ENCODE measurements around the gene OR1K1. TPM values are rescaled to one million over a fixed set of nuclear protein-coding genes. Genes with fewer than 3 reads are reported as not detected.
"Not testable (repeated sequence)": the region's sequence is repeated elsewhere in the genome, so short reads cannot be mapped to it uniquely, and the experiment has no call there.

OR1K1 gene
- total RNA-seq, 2 donors from 2014 or later: not detected

GRCh38 chr9:122835313-122835731 is 35.4 kb downstream of the OR1K1 start:
- Histone ChIP-seq H3K4me3 (no peak overlapping the region), H3K27me3 (no peaks in the 10 kb centered on the region), H3K27ac (no peak overlapping the region), H3K4me1 (no peaks in the 10 kb centered on the region), H3K36me3 (no peaks in the 10 kb centered on the region), H3K9me3 (no peaks in the 10 kb centered on the region), H3K9ac (ENCODE audit: low read depth in 2 of 2, low read length in 2 of 2) (no peak overlapping the region)
- DNase-seq: no peak
- intact Hi-C loops (cut with DNase I): no loop called here
- TF ChIP-seq CTCF (IDR thresholded peaks at IDR 0.05): no peak

DNA sequence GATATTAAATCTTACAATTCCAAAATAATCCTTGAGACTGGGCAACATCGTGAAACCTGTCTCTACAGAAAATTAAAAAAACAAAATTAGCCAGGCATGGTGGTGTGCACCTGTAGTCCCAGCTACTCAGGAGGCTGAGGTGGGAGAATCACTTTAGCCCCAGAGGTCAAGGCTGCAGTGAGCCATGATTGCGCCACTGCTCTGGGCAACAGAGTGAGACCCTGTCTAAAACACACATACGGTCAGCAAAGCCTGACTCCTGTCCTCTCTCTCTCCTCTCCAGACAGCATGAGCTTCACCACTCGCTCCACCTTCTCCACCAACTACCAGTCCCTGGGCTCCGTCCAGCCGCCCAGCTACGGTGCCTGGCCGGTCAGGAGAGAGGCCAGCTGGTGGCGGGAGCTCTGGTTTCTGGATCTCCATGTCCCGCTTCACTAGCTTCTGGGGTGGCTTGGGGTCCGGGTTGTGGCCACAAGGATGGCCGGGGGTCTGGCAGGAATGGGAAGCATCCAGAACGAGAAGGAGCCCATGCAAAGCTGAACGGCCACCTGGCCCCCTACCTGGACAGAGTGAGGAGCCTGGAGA is 37.4 kb downstream of the OR1K1 start:
- Histone ChIP-seq H3K27me3 (no peaks in the 10 kb centered on the region), H3K9ac (ENCODE audit: low read depth in 2 of 2, low read length in 2 of 2) (no peak overlapping the region), H3K4me3 (no peak overlapping the region), H3K9me3 (no peaks in the 10 kb centered on the region), H3K36me3 (no peaks in the 10 kb centered on the region), H3K4me1 (no peaks in the 10 kb centered on the region), H3K27ac (no peak overlapping the region)
- no peak for TF ChIP-seq CTCF (IDR thresholded peaks at IDR 0.05)
- intact Hi-C loops (cut with DNase I): no loop called here
- no peak for DNase-seq

DNA sequence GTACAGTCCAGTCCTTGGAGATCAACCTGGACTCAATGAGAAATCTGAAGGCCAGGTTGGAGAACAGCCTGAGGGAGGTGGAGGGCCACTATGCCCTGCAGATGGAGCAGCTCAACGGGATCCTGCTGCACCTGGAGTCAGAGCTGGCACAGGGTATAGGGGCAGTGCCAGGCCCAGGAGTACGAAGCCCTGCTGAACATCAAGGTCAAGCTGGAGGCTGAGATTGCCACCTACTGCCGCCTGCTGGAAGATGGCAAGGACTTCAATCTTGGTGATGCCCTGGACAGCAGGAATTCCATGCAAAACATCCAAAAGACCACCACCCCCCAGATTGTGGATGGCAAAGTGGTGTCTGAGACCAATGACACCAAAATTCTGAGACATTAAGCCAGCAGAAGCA is 38.5 kb downstream of the OR1K1 start:
- H3K9ac ChIP-seq (ENCODE audit: low read depth in 2 of 2, low read length in 2 of 2); intact Hi-C loops (cut with DNase I); H3K9me3 ChIP-seq; H3K36me3 ChIP-seq; H3K4me3 ChIP-seq; DNase-seq; H3K27ac ChIP-seq; H3K27me3 ChIP-seq; H3K4me1 ChIP-seq: not testable (repeated sequence)

DNA sequence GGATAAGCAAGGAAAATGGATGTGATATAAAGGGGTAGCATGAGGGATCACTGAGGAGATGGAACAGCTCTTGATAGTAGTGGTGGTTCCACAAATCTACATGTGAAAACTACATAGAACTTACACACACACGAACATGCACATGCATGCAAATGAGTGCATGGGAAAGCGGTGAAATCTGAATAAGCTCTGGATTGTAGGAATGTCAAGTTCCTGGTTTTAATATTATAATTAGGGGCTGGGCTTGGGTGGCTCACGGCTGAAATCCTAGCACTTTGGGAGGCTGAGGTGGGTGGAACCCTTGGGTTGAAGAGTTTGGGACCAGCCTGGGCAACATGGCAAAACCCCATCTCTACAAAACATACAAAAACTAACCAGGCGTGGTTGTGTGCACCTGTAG is 41.6 kb downstream of the OR1K1 start:
- Histone ChIP-seq H3K4me3 (no peak overlapping the region), H3K27me3 (no peaks in the 10 kb centered on the region), H3K9me3 (no peaks in the 10 kb centered on the region), H3K4me1 (no peaks in the 10 kb centered on the region), H3K9ac (ENCODE audit: low read depth in 2 of 2, low read length in 2 of 2) (no peak overlapping the region), H3K27ac (no peak overlapping the region), H3K36me3 (no peaks in the 10 kb centered on the region)
- TF ChIP-seq CTCF (IDR thresholded peaks at IDR 0.05): no peak
- intact Hi-C loops (cut with DNase I): no loop called here
- no peak for DNase-seq

GRCh38 chr9:122844137-122844536 is 44.2 kb downstream of the OR1K1 start:
- H3K4me3 ChIP-seq: no peak overlapping the region
- TF ChIP-seq CTCF (IDR thresholded peaks at IDR 0.05): no peak
- intact Hi-C loops (cut with DNase I): no loop called here
- no peaks in the 10 kb centered on the region for H3K9me3 ChIP-seq
- peaks cover 5% of the 10 kb centered on the region for H3K36me3 ChIP-seq
- no peak overlapping the region for H3K9ac ChIP-seq (ENCODE audit: low read depth in 2 of 2, low read length in 2 of 2)
- no peaks in the 10 kb centered on the region for H3K4me1 ChIP-seq
- H3K27me3 ChIP-seq: no peaks in the 10 kb centered on the region
- H3K27ac ChIP-seq: no peak overlapping the region
- no peak for DNase-seq

DNA sequence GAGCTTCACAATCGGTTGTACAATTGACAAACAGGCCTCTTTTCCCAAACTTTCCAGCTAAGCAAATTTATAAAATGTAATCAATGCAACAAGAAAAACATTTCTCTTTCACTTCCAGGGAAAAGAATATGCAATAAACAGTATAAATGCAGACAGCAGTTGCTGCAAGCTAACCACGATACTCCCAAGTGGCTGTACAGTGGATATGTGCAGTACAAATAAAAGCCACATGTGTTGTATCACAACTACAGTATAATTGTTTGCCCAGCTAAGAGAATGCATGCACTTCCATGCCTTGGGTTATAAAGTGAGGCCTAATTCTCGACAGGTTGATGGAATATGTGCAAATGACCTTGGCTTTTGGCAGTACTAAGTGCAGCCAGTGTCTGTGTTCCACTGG is 45.2 kb downstream of the OR1K1 start:
- no peak overlapping the region for H3K9ac ChIP-seq (ENCODE audit: low read depth in 2 of 2, low read length in 2 of 2)
- DNase-seq: no peak
- H3K27me3 ChIP-seq: no peaks in the 10 kb centered on the region
- H3K4me3 ChIP-seq: no peak overlapping the region
- TF ChIP-seq CTCF (IDR thresholded peaks at IDR 0.05): no peak
- no peaks in the 10 kb centered on the region for H3K9me3 ChIP-seq
- intact Hi-C loops (cut with DNase I): no loop called here
- no peaks in the 10 kb centered on the region for H3K4me1 ChIP-seq
- H3K27ac ChIP-seq: no peak overlapping the region
- H3K36me3 ChIP-seq: peaks cover 13% of the 10 kb centered on the region

Measured in colonic mucosa (tissue), 4 donors.